NOMO-1 treated with DMSO at 0.1 percent for 48 hours (cell line): ENCODE measurements around the gene GGT7.
"Not testable (repeated sequence)": the region's sequence is repeated elsewhere in the genome, so short reads cannot be mapped to it uniquely, and the experiment has no call there.

Experiments used
- DNase-seq: peaks from one replicate; lab custom pipeline; 2025; ENCODE audit not compliant: unreplicated experiment; lab: John Stamatoyannopoulos, UW

The GGT7 gene

GRCh38 chr20:34850969-34851368, 21.7 kb downstream of the GGT7 start:
- DNase-seq = no peak

- DNase-seq = no peak
Observed at GRCh38 chr20:34849778-34850177, 22.9 kb downstream of the GGT7 start.

- DNase-seq = no peak
Observed at GRCh38 chr20:34848597-34848996, 24.1 kb downstream of the GGT7 start.

- DNase-seq = no peak
Observed at GRCh38 chr20:34843421-34843820, 29.2 kb downstream of the GGT7 start.

- no peak for DNase-seq
Observed at GRCh38 chr20:34842143-34842542, 30.5 kb downstream of the GGT7 start.

GRCh38 chr20:34834459-34834893, 38.2 kb downstream of the GGT7 start:
- DNase-seq = peak; percentile 47

- DNase-seq = peak; percentile 55
Observed at GRCh38 chr20:34831936-34832335, 40.7 kb downstream of the GGT7 start.

GRCh38 chr20:34829191-34829590, 43.5 kb downstream of the GGT7 start:
- DNase-seq = no peak

GRCh38 chr20:34825530-34826362, 46.9 kb downstream of the GGT7 start, which contains the start of gene NCOA6:
TSS of gene NCOA6 (minus strand) at chr20:34825651. CDS start at chr20:34782355, 43,296 bp downstream.
- DNase-seq = peak; percentile 43

- peak; percentile 30 for DNase-seq
Observed at GRCh38 chr20:34824806-34825529, 47.7 kb downstream of the GGT7 start.

- peak; percentile 65 for DNase-seq
Observed at GRCh38 chr20:34824452-34824805, 48.2 kb downstream of the GGT7 start.

GRCh38 chr20:34824026-34824425, 48.6 kb downstream of the GGT7 start:
- no peak for DNase-seq

- no peak for DNase-seq
Observed at GRCh38 chr20:34820805-34821578, 51.7 kb downstream of the GGT7 start.

- DNase-seq = no peak
Observed at GRCh38 chr20:34817801-34818200, 54.9 kb downstream of the GGT7 start.

- DNase-seq = no peak
Observed at GRCh38 chr20:34817072-34817471, 55.6 kb downstream of the GGT7 start.

GRCh38 chr20:34815636-34816035, 57.0 kb downstream of the GGT7 start:
- DNase-seq = no peak

GRCh38 chr20:34808583-34808982, 64.1 kb downstream of the GGT7 start:
- no peak for DNase-seq

GRCh38 chr20:34807944-34808465, 64.7 kb downstream of the GGT7 start:
- DNase-seq = not testable (repeated sequence)

GRCh38 chr20:34806255-34806654, 66.4 kb downstream of the GGT7 start:
- no peak for DNase-seq

- no peak for DNase-seq
Observed at GRCh38 chr20:34798871-34799270, 73.8 kb downstream of the GGT7 start.

GRCh38 chr20:34798328-34798727, 74.3 kb downstream of the GGT7 start:
- no peak for DNase-seq
